NCI-H1694 (cell line): ENCODE data around the gene FPGS.

Experiments
- DNase-seq: peaks from one replicate; lab custom pipeline; 2025; lab: John Stamatoyannopoulos, UW

FPGS gene

GRCh38 chr9:127788337-127789011 is 14.2 kb upstream of the FPGS start:
- DNase-seq: no peak

- DNase-seq: no peak
Measured at GRCh38 chr9:127789179-127789578, 13.5 kb upstream of the FPGS start.

GRCh38 chr9:127790094-127790855 is 12.4 kb upstream of the FPGS start:
- no peak for DNase-seq

GRCh38 chr9:127791085-127791484 is 11.6 kb upstream of the FPGS start:
- no peak for DNase-seq

DNA sequence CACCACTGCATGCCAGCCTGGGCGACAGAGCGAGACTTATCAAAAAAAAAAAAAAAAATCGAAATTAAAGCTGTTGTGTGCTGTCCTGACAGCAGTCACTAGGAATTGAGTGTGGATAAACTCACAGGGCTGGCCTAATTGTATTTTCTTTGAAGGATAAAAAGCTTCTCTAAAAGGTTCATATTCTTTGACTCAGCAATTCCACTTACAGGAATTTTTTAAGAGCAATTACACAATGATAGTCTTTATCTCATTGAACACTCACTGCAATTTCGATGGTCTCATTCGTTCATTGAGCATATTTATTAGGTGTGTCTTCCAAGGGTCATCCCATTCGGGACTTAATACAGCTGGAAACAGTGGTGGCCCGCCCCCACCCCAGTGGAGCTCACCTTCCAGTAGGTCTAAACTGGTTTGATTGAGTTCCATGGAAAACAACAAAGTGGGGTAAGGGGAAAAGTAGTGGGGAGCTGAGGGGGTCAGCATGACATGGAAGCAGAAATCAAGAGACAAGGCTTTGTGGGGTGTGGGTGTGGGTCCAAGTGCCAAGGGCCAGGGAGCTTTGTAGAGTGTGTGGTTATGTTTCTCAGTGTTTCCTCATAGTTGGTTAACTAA is 10.2 kb upstream of the FPGS start:
- no peak for DNase-seq

- DNase-seq: peak; percentile 50
Measured at GRCh38 chr9:127793093-127793708, 9.5 kb upstream of the FPGS start.

- DNase-seq: no peak
Measured at GRCh38 chr9:127794001-127794791, 8.5 kb upstream of the FPGS start.

DNA sequence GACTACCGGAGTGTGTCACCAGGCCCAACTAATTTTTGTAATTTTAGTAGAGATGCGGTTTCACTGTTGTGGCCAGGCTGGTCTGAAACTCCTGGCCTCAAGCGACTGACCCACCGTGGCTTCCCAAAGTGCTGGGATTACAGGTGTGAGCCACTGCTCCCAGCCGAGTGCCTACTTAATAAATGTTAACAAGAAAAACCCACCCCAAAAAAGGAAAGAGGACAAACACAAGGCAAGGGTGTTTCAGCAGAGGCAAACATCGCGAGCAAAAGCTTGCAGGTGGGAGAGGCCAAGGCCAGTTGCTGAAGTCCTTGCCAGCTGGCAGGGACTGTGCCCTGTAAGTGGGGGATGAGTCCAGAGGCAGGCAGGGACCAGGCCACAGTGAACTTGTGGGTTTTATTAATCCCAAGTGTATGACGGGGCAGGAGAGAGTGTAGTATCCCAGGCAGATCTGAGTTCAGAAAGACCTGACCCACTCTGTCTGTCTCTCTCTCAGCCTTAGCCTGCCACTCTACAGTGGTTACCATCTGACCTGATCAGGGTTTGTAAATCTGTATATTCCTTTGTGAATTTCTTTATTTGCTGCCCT is 6.4 kb upstream of the FPGS start:
- no peak for DNase-seq

GRCh38 chr9:127796852-127797370 is 5.8 kb upstream of the FPGS start:
- DNase-seq: no peak

- no peak for DNase-seq
Measured at GRCh38 chr9:127801955-127802575, 617 bp upstream of the FPGS start.

DNA sequence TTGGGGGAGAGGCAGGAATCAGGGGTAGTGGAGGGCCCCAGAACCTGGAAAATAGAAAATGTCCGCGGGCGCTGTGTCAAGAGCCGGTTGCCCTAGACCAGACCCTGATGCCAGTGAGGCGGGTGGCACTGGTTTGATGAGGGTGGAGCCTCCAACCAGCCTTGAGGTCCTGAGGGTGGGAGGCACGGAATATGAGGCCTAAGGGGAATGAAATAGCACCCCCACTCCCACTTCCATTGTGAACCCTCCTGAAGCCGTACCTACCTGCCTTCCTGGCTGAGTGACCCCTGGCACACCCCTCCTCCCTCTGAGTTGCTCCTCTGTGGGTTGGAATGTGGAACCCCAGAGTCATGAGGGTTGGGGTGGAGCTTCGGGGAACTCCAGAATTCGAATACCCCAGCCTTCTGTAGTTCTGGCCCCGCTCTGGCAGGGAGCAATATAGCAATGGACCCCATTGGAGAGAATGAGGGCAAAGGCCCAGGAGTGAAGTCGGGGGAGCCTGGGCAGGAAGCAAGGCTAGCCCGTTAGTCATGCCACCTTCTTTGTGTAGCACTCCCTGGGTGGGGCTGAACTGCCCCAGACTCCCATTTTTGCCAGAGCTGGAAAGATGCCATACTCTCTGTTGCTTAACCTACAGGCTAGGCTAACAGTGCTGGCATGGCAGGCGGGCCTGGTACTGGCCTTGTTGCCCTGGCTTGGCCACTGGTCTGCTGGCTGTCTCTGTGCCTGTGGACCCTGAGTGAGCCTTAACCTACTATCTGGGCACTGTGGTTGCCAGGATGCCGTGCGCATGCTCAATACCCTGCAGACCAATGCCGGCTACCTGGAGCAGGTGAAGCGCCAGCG is 1.0 kb downstream of the FPGS start:
- DNase-seq: no peak

GRCh38 chr9:127805620-127806019 is 2.9 kb downstream of the FPGS start:
- no peak for DNase-seq

- no peak for DNase-seq
Measured at GRCh38 chr9:127806871-127807270, 4.2 kb downstream of the FPGS start.

DNA sequence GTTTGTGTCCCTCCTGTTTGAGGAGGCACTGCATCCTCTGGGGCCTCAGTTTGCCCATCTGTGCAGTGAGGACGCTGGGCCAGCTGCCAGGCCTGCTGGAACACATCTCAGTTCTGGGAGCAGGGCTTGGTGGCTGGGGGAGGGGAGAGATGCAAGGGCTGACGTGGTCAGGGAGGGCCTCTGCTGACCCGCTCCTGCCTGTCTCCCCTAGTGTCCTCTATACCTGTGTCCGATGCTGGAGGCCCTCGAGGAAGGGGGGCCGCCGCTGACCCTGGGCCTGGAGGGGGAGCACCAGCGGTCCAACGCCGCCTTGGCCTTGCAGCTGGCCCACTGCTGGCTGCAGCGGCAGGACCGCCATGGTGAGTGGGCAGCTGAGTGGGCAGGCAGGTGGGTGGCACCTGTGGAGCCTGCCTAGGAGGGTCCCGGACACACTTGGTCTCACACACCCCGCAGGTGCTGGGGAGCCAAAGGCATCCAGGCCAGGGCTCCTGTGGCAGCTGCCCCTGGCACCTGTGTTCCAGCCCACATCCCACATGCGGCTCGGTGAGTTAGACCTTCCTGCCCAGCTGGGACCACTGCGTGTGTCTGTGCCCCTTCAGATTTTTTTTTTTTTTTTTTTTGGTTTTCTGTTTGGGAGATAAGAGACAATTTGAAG is 5.8 kb downstream of the FPGS start:
- no peak for DNase-seq

GRCh38 chr9:127809002-127809539 is 6.4 kb downstream of the FPGS start:
- DNase-seq: no peak

DNA sequence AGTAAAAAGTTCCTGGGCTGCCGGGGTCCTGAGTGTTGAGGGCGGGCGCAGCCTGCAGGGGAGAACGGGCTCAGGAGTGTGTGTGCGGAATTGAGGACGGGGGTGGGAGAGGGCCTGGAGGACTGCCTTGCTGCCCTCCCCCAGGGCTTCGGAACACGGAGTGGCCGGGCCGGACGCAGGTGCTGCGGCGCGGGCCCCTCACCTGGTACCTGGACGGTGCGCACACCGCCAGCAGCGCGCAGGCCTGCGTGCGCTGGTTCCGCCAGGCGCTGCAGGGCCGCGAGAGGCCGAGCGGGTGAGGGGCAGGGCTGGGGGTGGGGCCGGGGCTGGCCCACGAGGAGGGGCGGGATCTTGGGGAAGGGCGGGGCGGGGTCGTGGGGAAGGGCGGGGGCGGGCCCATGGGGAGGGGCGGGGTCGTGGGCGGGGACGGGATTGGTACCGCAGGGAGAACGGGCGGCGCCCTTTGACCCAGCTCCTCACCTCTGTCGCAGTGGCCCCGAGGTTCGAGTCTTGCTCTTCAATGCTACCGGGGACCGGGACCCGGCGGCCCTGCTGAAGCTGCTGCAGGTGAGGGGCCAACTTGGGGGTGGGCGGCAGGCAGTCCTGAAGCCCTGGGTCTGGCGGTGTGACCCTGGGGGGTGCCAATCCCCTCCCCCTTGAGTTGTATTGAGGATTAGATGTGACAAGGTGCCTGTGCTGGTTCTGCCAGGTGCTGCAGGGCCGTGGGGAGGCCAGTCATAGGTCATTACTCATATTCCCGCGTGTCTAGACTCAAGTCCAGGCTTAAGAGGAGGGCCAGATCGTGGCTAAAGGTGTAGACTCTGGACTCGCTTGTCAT is 7.1 kb downstream of the FPGS start:
- DNase-seq: no peak

DNA sequence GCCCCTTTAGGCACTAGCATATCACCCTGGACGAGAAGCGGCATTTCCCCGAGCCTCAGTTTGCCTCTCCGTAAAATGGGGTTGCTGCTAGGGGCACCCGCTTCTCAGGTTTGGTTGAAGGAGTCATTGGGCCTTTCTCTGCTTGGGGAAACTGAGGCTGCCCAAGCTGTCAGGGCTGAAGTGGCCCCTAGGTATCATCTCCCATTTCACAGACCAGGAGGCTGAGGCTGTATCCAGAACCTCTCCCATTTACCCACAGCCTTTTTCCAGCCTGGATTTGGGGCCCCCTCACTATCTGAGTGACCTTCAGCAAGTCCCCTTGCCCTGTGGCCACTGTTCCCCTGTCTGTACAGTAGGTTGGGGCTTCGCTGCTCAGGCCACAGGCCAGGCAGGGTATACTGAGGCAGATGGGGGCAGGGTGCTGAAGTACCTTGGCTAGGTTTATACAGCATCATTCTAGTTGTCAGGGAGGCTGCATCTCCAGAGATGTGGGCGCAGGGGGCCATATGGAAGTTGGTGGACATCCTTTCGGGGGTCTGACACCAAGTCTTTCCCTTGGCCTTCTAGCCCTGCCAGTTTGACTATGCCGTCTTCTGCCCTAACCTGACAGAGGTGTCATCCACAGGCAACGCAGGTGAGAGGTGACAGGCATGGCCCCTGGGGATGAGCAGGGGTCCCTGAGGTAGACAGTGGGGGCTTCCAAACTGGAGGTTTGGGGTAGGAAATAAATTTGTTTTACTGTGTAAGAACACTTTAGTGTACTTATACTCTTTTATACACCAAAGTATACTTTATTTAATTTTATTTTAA is 7.9 kb downstream of the FPGS start:
- no peak for DNase-seq
